ENCODE data around the gene CAMK1D. TPM values are rescaled to one million over a fixed set of nuclear protein-coding genes. Genes with fewer than 3 reads are reported as not detected.

Gene CAMK1D
- total and polyA plus RNA-seq, 2 experiments from 2014 or later: 4.6 to 7.2 TPM

DNA sequence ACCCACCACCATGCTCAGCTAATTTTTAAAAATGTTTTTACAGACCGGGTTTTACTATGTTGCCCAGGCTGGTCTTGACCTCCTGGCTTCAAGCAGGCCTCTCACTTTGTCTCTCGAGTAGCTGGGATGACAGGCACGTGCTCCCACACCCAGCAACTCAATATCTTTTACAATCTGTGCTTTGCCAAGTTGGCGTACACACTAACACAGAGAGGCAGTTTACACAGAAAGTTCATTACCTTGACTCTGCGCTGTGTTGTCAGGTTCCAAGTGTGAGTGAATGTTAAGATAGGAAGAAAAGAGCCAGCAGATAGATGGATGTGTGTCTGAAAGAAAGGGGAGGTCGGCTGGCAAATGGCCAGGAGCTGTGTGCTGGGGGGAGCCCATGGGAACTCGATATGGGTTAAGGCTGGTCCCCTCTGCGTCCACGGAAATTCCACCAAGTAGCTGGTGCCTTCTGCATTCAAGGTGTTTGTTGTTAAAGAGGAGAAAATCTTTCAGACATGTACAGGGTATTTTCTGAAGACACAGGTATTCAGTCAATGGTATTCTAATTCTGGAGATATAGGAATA lies 299.8 kb downstream of the CAMK1D start:
- Mint-ChIP-seq H3K4me1 (0 out of 3 replicates have a peak, but pooled peaks cover 2% of the 10 kb centered on the region), H3K36me3 (ENCODE audit: low read depth) (no peaks in the 10 kb centered on the region), H3K27me3 (ENCODE audit: insufficient read depth, low read depth, poor library complexity) (no peaks in the 10 kb centered on the region), H3K4me3 (no peak overlapping the region), H3K9me3 (no peaks in the 10 kb centered on the region; the same call in 2 of the 3 replicates), H3K27ac (no peak overlapping the region)
- no peak overlapping the region for H3K27ac ChIP-seq (ENCODE audit: low read depth)
- H3K36me3 ChIP-seq (ENCODE audit: insufficient read depth): no peaks in the 10 kb centered on the region
- no peaks in the 10 kb centered on the region for H3K79me2 ChIP-seq (replicated peaks; ENCODE audit: insufficient read depth)
- no peaks in the 10 kb centered on the region for H3K4me1 ChIP-seq (ENCODE audit: insufficient read depth)
- H3K4me3 ChIP-seq: no peak overlapping the region
- no peaks in the 10 kb centered on the region for H3F3A ChIP-seq (replicated peaks; ENCODE audit: low read depth)
- no peak overlapping the region for H2AFZ ChIP-seq
- TF ChIP-seq, protein P1, sequence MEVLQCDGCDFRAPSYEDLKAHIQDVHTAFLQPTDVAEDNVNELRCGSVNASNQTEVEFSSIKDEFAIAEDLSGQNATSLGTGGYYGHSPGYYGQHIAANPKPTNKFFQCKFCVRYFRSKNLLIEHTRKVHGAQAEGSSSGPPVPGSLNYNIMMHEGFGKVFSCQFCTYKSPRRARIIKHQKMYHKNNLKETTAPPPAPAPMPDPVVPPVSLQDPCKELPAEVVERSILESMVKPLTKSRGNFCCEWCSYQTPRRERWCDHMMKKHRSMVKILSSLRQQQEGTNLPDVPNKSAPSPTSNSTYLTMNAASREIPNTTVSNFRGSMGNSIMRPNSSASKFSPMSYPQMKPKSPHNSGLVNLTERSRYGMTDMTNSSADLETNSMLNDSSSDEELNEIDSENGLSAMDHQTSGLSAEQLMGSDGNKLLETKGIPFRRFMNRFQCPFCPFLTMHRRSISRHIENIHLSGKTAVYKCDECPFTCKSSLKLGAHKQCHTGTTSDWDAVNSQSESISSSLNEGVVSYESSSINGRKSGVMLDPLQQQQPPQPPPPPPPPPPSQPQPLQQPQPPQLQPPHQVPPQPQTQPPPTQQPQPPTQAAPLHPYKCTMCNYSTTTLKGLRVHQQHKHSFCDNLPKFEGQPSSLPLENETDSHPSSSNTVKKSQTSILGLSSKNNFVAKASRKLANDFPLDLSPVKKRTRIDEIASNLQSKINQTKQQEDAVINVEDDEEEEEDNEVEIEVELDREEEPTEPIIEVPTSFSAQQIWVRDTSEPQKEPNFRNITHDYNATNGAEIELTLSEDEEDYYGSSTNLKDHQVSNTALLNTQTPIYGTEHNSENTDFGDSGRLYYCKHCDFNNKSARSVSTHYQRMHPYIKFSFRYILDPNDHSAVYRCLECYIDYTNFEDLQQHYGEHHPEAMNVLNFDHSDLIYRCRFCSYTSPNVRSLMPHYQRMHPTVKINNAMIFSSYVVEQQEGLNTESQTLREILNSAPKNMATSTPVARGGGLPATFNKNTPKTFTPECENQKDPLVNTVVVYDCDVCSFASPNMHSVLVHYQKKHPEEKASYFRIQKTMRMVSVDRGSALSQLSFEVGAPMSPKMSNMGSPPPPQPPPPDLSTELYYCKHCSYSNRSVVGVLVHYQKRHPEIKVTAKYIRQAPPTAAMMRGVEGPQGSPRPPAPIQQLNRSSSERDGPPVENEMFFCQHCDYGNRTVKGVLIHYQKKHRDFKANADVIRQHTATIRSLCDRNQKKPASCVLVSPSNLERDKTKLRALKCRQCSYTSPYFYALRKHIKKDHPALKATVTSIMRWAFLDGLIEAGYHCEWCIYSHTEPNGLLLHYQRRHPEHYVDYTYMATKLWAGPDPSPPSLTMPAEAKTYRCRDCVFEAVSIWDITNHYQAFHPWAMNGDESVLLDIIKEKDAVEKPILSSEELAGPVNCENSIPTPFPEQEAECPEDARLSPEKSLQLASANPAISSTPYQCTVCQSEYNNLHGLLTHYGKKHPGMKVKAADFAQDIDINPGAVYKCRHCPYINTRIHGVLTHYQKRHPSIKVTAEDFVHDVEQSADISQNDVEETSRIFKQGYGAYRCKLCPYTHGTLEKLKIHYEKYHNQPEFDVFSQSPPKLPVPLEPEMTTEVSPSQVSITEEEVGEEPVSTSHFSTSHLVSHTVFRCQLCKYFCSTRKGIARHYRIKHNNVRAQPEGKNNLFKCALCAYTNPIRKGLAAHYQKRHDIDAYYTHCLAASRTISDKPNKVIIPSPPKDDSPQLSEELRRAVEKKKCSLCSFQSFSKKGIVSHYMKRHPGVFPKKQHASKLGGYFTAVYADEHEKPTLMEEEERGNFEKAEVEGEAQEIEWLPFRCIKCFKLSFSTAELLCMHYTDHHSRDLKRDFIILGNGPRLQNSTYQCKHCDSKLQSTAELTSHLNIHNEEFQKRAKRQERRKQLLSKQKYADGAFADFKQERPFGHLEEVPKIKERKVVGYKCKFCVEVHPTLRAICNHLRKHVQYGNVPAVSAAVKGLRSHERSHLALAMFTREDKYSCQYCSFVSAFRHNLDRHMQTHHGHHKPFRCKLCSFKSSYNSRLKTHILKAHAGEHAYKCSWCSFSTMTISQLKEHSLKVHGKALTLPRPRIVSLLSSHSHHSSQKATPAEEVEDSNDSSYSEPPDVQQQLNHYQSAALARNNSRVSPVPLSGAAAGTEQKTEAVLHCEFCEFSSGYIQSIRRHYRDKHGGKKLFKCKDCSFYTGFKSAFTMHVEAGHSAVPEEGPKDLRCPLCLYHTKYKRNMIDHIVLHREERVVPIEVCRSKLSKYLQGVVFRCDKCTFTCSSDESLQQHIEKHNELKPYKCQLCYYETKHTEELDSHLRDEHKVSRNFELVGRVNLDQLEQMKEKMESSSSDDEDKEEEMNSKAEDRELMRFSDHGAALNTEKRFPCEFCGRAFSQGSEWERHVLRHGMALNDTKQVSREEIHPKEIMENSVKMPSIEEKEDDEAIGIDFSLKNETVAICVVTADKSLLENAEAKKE (CRISPR knock-in tag; IDR thresholded peaks at IDR 0.05): no peak
- TF ChIP-seq NANOG (IDR thresholded peaks at IDR 0.05; ENCODE audit: borderline replicate concordance) (no peak), ZNF114 (CRISPR knock-in tag; IDR thresholded peaks at IDR 0.05) (no peak), EZH2phosphoT487 (IDR thresholded peaks at IDR 0.05; ENCODE audit: unreplicated experiment) (no peak), EZH2 (IDR thresholded peaks at IDR 0.05; ENCODE audit: low read depth, unreplicated experiment) (no peak), CREB1 (CRISPR knock-in tag; IDR thresholded peaks at IDR 0.05; ENCODE audit: low read depth) (no peak), ETS1 (IDR thresholded peaks at IDR 0.05) (no peak), JUNB (IDR thresholded peaks at IDR 0.05; ENCODE audit: unreplicated experiment) (no peak), STAT1 (IDR thresholded peaks at IDR 0.05; ENCODE audit: unreplicated experiment) (no peak), CTCF (conservative IDR thresholded peaks at IDR 0.05; ENCODE audit: low read depth in 2 of 2) (no peak)
- H3K4me2 ChIP-seq: no peak overlapping the region
- H3K9me2 ChIP-seq (ENCODE audit: insufficient read depth): 0 out of 2 replicates have a peak, but pooled peaks cover 3% of the 10 kb centered on the region
- no peaks in the 10 kb centered on the region for H4K20me1 ChIP-seq (replicated peaks; ENCODE audit: insufficient read depth)
- DNase-seq (ENCODE audit: low spot score): no peak
- H3K27me3 ChIP-seq (ENCODE audit: insufficient read depth): no peaks in the 10 kb centered on the region
- no peak for ATAC-seq
